HG03432 (cell line): ENCODE results near the gene USP21.

Experiments used
- ATAC-seq: cut with Tn5 transposase; IDR thresholded peaks from one replicate; pipeline ENCODE4 v1.9.1; 2021; ENCODE audit warnings: mild to moderate bottlenecking, moderate library complexity; ENCODE audit not compliant: unreplicated experiment

The USP21 gene

DNA sequence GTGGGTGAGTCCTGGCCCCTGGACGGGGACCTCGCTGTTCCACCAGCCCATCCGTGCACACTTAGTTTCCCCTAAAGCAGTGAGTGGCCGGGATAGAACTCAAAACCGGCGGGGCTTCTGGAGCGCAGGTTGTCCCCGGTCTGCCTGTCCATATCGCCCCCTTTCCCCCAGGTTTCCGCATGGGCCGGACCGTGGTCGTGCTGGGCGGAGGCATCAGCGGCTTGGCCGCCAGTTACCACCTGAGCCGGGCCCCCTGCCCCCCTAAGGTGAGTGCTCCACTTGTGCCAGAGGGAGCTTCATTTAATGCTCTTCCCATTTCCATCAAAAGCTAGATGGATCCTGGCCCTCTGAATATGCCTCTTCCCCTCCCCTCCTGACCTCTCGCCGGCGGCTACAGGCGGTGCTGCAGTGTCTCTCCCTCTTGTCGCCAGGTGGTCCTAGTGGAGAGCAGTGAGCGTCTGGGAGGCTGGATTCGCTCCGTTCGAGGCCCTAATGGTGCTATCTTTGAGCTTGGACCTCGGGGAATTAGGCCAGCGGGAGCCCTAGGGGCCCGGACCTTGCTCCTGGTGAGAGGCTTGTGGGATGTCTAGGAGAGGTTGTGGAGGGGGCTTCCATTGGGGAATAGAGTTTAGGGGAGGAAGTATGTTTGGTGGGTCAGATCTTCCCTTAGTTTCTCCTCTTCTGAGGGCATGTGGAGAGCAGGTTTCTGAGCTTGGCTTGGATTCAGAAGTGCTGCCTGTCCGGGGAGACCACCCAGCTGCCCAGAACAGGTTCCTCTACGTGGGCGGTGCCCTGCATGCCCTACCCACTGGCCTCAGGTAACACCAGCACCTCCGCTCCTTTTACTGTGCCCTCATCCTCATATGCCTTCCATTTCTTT is 7.6 kb downstream of the USP21 start:
- ATAC-seq, result peak; percentile 1

DNA sequence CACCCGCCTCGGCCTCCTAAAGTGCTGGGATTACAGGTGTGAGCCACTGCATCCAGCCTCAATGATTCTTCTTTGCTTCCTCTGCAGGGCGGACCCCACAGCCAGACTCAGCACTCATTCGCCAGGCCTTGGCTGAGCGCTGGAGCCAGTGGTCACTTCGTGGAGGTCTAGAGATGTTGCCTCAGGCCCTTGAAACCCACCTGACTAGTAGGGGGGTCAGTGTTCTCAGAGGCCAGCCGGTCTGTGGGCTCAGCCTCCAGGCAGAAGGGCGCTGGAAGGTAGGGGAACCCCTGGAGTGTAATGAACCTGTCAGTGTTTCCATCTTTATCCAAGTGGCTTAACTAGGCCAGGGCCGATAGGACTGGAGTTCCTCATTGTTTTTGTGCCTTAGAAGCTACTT is 9.6 kb downstream of the USP21 start:
- no peak for ATAC-seq

DNA sequence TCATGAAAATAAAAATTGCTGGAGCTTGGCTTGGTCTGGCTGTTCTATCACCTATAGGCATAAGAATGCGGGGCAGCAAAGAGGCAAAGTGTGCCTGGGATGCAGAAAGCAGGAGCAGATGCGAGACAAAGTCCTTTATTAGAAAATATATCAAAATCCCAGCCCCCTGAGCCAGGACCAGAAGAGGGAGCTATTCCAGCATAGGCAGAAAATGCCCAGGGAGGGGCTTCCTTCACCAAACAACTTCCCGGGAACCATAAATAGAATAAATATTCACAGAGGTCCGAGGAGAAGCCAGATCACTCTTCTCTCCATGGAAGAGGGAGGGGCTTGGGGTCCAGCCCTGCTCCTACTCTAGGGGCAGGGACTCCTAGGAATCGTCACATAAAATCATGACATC is 11.9 kb downstream of the USP21 start:
- ATAC-seq, result no peak

DNA sequence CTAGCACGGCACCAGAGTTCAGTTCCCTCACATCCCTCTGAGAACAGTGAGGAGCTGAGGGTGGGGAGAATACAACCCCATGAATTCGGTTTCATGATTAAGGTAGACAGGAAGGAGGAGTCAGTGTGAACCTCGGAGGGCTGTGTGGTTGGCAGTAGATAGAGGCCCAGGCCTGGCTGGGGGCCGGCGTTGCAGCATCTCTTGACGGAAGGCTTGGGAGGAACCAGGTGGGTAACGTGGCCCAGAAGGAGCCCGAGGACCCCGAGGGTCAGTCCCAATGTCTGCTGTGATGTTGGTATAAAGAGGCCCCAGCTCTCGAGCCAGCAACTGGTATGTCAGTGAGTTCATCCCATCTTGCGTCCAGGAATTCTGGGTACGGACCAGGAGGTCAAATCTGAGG is 12.4 kb downstream of the USP21 start:
- ATAC-seq, result no peak

DNA sequence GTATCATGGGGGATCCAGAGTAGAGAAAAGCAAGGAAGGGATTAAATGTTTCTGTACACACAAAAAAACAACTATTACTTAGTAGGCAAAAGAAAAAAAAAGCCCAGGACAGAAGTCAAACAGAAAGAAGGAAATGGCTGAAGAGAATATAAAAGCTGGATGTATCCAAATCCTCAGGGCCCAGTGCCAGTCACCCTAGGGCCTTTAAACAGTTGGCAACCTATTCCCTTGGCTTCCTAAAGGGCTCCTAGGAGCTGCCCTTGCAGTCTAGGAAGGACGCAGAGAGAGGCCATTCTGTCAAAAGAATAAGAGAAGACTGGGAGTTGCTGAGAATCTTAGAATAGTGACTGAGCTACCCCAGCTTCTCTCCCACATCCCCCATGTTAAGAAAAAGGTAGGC is 13.0 kb downstream of the USP21 start:
- ATAC-seq, result no peak

DNA sequence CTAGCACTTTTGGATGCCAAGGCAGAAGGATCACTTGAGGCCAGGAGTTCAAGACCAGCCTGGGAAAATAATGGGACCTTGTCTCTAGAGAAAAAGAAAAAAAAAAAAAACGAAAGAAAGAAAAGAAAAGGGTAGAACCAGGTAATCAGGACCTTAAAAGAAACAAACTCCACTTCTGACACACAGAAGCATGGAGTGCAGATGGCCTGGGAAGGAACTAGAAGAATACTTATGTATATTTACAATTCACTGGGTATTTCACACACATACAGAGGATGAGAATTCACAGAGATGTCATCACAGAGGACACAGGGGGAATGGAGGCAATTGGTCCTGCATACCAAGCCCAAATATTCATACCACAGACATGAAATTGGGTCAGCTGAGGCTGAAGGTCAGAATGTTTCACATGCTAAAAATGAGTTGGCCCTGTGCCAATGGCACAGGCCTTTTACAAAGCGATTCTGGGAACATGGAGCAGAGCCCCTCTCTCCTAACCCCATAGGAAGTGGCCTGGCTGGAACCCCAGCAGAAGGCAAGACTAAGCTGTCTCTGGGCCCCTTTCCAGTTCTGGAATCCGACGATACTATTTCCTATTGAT is 13.6 kb downstream of the USP21 start:
- no peak for ATAC-seq

DNA sequence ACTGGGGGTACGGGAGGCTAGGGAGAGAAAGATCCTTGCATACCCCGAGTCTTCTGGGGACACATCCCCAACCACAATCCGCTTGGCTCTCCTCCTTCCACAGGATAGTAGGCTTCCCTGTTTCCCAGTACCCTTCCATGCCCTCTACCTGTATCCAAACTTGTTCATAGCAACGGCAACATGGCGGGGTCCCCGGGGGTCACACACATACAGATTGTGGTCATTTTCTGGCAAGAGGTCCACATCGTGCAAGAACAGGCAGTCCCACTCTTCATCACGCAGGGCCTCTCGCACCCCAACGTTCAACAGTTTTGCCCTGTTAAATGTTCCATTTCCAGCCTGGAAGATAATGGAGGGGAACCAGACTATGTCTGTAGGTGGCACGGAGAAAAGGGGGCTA is 14.4 kb downstream of the USP21 start:
- ATAC-seq, result no peak

DNA sequence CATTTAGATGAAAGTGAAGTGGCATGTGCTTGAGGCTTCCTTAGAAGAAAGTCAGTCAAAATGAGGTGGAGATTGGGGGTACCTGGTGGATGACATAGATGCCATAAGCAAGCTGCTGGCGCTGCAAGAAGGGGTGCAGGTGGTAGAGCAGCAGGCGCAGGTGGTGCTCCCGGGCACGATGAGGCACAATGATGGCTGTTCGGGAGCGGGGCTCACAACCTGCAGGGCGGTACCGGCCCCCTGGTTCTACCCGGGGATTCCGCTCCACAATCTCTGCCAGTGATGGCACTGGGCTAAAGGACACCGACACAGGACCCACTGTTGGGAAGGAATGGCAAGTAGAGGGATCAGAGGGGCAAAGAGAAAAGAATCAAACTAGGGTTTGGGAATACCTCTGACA is 15.6 kb downstream of the USP21 start:
- no peak for ATAC-seq

DNA sequence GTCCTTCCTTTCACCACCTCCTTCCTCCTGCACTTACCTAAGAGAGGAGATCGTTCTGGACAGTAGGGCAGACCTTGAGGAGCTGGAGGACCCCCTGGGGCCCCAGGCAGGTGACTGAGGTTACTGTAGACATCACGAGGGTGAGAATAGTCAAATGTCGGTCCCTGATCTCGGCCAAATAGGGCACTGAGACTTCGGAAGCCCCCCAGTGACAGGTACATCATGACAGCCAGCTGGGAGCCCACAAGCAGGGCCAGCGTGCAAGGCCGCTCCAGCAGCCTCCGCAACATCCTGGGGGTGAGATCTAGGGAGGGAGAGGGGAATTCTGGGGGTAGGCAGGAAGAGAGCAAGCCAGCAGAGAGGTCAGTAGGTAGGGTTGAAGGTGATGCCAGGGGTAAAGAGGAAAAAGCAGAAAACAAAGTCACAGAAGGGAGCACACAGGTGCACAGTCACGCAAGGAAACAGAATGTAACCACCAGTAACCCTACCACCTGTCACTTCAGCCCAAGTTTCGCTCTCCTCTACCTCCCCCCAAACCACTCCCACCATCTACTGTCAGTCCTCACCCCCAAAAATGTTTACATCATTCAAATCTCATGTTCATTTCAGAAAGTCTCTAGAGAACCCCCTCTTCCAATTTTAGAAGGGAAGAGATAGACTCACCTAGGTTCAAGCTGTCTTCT is 16.6 kb downstream of the USP21 start:
- ATAC-seq, result no peak

DNA sequence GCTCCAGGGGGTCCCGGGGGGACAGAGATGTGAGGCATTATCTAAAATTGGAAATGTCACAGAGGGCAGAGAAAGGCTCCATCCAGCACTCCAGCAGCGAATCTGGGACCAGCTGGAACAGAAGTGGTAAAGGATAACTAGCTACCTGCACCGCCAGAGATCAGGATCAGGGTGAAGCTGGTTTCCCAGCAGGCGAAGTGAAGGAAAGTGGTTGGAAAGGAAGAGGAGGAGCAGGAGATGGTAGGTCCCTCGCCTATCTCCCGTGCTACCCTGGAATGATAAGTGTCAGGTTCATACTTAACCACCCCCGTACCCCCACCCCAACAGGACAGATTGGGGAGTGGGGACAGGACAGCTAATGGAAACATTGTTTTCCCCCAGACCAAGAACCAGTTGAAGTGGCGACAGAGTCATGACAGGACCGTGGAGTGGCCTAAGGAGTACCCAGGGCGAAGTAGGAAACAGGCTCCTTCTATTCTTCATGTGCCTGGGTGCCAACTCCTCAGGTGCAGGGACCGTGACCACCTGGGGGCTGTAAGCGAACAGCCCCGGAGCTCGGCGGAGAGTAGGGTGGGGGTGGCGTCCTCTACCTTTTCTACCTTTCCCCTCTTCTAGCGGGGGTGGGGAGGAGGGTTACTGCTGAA is 17.3 kb downstream of the USP21 start:
- no peak for ATAC-seq

DNA sequence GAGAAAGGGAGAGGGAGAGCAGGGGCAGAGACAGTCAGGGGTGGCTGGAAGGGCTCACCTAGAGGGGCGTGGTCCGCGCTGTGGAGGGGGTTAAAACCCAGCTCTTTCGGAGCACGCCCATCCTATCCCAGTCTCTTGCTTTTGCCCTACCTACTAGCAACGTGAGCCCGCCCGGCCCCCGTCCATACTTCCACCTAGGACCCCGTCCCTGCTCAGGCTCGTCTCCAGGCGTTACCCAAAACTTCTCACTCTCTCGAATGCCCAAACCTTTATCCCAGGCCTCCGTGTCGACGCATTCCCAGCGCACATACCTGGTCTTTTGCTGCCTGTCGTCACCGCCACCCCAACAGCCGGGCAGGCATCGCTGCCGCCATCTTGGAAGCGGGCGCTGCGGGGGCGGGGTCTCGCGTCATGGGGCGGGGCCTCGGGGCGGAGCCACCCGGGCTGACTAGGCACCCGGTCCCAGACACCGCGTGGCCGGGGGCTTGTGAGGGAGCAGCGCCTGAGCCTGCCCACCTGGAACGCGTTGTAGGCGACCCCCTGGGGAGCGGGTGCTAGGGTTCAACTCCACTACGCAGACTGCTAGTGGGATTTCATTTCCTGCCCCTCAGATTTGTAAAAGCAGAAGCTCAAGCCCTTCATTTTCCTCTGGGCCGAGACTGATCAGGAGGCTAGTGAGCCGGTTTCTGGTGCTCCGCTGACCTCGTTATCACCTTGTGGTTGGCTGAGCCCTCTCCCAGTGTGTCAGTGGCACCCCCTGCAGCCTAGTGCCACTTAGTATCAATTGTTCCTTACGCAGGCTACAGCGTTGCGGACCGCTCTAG is 18.0 kb downstream of the USP21 start, which contains the start of gene B4GALT3:
Gene B4GALT3, minus strand, starts transcription at position 396 of the 824 bp plus-strand sequence. CDS start 1,447 bp downstream, outside the sequence.
- peak; percentile 90 for ATAC-seq

DNA sequence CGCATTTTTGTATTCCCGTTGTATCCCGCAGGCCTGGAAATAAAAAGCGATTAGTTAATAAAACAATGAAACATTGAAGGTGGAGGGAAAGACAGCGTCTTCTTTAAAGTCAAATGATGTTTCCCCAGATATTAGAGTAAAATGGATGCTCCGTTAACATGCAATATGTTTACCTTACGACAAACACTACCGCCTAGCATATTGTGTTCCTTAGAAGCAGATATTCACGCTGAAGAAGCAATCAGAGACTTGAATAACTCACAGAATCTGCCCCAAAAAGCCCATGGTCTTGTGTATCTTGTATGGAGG is 18.6 kb downstream of the USP21 start:
- no peak for ATAC-seq

DNA sequence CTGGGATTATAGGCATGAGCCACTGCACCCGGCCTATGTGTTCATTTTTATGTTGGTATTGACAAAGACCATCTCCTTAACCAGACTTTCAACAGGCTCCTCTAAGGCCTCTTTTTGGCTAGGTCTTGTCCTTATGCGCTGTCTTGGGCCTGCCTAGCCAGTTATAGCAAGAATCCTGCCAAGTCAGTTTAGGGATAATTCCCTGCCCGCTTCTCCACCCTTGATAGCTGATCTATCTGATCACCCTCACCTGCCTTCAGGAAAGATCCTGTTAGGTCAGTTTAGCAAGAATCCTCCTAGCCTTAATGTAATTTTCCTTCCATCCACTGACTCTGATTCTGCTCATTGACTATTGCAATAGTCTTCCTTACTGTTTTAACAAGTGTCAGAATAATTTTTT is 20.4 kb downstream of the USP21 start:
- ATAC-seq, result no peak

DNA sequence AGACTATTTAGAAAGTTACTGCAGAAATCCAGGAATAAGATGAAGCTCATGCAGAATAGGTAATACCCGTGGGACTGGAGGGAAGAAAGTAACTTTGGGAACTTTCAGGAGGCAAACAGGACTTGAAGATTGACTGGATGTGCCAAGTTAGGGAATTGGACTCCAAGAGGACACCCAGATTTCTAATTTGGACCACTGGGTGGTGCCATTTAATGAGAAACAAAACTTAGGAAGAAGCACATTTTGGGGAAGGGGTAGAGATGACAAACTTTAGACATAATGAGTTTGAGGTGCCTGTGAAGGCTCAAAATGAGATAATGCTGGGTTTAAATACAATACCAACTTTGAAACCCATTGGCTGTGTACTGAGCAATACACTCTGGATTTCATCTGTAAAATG is 21.3 kb downstream of the USP21 start:
- no peak for ATAC-seq

DNA sequence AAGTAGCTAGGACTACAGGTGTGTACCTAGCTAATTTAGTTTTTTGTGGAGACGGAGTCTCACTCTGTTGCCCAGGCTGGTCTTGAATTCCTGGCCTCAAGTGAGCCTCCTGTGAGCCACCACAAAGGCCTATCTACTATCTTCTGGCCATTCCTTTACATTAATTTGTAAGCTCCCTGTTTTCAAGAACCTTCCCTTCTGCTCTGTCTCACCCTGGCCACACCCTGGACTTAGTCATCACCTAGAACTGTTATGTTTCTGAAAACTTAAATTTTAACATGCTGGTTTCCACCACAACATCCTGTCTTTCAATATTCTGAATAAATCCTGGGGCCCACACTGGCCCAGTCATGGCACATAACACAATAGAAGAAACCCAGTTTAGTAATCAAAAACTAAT is 22.9 kb downstream of the USP21 start:
- peak; percentile 46 for ATAC-seq

DNA sequence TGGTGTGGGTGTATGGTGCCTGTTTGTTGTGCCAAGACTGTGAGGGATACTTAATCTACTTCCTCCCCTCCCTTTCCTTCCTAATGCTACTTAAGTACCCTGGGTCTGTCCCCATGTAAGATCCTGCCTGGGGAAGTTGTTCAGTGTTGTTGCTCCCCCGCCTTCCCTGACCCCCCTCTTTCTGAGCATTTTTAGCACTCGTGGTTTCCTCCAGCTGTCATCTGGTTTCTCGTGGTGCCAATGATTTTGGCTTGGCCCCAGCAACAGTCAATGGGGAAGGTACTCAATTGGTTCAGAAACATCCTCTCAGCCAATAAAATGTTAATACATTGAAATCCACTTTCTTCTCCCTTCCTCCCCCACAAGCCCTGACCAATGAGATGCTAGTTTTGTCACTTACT is 26.0 kb downstream of the USP21 start:
- ATAC-seq, result peak; percentile 75

DNA sequence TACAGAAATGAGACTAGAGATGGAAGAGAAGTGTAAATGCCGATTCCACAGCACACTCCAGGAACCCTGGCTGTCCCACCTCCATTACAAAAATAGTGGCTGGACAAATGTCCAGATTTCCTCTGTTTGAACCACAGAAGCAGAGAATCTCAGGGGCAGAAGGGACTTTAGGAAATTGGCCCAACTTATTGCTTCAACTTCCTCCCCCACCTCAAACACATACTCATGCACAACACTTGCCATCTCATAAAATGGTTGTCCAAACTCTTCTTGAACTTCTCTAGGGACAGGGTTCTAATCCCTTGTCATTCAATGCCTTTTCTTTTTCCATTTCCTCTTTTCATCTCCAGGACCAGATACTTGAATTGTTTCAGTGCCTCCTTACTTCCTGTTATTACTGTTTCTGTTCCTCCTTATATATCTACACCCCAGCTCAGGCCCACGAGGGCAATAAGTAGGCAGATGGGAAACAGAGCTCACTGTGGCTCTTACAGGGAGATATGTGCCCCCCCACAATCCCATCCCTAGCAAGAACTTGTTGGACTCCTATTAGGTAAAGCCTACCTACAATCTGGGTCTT is 26.5 kb downstream of the USP21 start:
- peak; percentile 32 for ATAC-seq

DNA sequence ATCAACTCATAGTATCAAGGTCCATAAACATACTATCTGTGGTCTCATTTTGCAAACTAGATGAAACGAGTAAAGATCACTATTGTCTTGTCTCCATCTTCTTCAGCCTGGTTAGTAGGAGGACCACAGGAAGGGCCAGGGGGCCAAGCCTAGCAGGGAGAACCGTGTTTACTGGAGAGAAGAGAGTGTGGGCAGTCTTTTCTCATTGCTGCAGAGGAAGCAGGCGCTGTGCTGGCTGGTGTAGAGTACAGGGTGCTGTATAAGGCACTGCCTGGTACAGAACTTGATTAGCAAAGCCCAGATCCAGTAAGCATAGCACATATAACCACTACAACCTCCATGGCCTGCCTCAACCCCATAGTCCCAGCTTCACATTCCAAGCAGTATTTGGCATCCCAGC is 28.0 kb downstream of the USP21 start:
- no peak for ATAC-seq

DNA sequence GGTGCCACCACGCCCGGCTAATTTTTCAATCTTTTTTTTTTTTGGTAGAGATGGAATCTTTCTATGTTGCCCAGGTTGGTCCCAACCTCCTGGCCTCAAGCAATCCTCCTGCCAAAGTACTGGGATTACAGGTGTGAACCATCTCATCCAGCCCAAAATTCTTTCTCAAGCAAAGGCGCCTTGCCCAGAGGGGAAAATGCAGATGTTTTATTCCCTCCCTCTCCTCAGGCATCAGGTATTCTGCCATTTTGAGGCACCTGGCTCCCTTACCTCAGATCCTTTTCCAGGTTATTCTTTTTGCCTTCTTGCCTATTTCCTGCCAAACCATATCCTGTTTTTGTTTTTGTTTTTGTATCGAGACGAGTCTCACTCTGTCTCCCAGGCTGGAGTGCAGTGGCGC is 29.1 kb downstream of the USP21 start:
- ATAC-seq, result no peak

DNA sequence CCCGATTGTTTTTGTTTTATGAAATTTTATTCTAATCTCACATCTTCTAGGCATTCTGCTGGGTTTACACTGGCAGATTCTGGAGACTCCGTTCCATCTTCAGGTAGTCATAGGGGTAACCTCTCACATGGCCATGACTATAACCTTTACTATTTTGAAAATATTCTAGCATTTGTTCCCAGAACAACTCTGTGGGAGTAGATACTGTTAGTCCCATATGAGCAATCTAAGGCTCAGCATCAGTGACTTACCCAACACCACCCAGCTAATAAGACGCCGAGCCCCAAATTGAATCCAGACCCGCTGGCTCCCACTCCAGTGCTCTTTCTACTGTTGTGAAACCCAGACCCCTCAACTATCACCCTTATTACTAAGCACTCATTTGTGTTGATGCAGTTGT is 29.7 kb downstream of the USP21 start:
- ATAC-seq, result no peak
